GM18505 (cell line): ENCODE data around the gene NMRAL1.

Experiments used
- ATAC-seq: cut with Tn5 transposase; IDR thresholded peaks from one replicate; pipeline ENCODE4 v1.9.1; 2021; ENCODE audit not compliant: unreplicated experiment
- POLR2A ChIP-seq: IDR thresholded peaks from 4 replicates; pipeline ENCODE4 v1.6.1; 2011; ENCODE audit warnings: borderline replicate concordance; ENCODE audit not compliant: insufficient read depth, insufficient read length; ENCODE audit errors: extremely low read depth

Gene NMRAL1

DNA sequence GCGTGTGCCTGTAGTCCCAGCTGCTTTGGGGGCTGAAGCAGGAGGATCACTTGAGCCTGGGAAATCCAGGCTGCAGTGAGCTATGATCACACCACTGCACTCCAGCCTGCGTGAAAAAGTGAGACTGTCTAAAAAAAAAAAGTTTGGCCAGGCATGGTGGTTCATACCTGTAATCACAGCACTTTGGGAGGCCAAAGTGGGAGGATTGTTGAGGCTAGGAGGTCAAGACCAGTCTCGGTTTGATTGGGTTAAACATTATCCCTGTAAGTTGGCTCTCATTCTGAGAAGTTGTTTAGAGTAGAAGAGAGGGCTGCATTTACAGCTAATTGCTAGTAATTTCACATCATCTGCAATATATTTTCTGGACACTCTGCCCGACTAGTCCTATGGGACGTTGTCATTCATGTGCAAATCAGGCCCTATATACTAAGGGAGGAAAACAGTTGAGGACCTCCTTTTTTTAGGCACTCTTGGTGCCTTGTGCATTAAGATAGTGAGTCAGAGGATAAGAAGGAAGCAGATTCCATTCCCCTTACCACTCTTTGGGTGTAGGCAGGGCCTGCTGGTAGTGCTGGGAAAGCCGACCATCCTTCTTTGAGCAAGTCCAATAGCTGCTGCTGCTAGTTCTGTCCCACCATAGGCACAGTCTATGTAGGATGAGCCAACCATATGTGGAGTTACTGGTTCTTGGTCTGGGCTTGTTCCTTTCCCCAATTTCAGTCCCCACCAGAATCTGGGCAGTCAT, 20.5 kb upstream of the NMRAL1 start:
- no peak for ATAC-seq
- TF ChIP-seq POLR2A: no peak

DNA sequence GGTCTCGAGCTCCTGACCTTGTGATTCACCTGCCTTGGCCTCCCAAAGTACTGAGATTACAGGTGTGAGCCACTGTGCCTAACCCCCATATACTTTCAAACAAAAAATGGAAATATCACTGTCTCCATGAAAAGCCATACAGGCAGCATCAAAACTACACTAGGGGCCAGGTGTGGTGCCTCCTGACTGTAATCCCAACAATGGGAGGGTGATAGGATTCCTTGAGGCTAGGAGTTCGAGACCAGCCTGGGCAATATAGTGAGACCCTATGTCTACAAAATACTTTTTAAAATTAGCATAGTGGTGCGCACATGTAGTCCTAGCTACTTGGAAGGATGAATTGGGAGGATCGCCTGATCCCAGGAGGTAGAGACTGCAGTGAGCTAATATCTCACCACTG, 17.5 kb upstream of the NMRAL1 start:
- no peak for TF ChIP-seq POLR2A
- ATAC-seq: no peak

DNA sequence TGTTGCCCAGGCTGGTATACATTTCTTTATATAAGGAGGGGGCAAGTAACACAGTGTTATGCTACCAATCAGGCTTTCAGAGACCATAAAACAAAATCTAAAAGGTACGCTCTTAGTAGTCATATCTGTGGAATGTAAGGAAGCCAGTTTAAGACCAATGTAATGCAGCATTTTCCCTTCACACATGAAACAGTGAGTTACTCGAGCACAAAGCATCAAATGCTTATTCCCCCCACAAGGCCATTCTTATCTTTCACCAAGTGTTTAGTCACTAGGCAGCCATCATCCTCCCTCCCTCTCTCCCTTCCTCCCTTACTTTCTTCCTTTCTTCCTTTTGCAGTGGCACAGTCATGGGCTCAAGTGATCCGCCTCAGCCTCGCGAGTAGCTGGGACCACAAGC, 14.6 kb upstream of the NMRAL1 start:
- no peak for ATAC-seq
- no peak for TF ChIP-seq POLR2A

DNA sequence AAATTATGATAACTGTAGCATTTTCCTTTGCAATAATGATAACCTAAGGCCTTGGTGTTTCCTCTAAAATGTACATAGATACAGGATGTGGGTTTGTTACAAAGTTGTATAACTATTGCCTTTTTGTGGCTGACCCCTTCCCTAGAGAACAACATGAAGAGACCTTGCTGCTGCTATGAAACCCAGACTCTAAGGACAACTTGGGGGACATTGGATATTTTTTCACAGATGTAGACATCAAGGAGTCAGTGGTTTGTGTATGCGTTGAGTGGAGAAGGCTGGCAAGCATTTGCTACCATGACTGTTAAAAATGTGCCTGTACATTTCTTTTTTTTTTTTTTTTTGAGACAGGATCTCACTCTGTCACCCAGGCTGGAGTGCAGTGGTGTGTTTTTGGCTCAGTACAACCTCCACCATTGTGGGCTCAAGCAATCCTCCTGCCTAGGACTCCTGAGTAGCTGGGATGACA, 14.1 kb upstream of the NMRAL1 start:
- no peak for ATAC-seq
- TF ChIP-seq POLR2A: no peak

DNA sequence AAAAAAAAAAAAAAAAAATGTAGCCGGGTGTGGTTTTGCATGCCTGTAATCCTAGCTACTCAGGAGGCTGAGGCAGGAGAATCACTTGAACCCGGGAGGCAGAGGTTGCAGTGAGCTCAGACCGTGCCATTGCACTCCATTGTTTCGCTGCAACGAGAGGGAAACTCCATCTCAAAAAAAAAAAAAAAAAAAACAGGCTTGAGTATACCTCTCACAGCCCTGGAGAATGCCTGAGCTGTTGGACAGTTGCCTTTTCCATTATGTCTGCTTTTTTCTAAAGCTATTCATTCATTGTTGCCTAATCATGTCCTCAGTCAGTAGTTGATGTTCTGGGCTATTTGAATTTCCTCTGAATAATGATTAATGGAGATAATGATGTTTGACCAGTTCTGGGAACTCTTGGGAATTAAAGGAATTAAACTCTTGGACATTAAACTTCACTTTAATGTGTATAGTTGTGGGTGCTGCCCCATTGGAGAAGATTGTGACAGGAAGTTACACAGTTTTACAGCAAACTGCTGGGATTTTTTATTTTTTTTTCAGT, 13.6 kb upstream of the NMRAL1 start:
- ATAC-seq: no peak
- no peak for TF ChIP-seq POLR2A

DNA sequence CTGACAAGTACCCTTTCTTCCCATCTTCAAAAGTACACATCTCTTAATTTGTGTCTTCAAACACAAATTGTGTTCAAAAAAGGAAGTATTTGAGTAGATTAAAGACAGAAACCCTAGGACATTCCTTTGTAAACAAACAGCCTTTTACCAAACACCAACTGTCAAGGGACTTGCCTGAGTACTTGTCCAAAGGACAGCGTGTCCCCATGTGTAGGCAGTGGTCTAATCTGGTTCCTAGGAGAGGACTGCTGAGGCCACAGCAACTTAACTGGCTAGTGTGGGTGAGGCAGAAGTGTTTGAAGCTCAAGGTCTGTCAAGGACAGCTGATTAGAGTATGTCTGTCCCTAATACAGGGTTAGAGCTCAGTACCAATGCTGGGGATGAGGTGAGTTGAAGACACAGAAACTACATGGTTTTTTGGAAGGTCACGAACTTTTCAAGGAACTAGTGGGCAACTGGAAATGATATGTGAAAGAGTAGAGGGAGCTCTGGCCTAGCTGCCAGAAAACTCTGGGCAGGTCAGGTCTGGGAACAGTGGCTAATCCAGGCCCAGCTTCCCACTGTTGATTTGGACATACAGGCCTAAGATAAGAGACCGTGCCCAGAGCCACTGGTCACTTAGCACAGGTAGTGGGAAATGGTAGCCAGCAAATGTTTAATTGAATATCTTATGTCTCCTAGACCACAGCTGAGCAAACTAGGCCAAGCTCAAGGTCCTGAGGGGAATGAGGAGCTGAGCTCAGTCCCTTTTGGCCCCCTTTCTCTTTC, 11.9 kb upstream of the NMRAL1 start:
- no peak for ATAC-seq
- no peak for TF ChIP-seq POLR2A

DNA sequence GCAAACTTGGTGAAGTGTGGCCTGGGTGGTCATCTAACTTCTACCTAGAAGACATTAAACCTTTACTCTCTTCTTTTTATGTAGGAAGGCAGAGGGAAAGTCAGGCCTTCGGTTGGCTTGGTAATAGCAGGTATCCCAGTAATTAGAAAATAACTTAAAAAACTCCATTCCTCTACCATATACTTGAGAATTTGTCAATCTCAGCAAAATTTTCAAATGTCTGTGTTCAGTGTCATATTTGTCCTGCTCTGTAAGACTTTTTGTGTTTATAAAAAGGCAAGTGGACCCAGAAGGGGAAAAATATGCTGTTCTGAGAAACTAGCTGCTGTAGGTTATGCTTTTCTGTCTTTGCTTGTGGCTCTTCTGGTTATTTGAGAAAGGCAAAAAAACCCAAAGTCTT, 7.5 kb upstream of the NMRAL1 start:
- TF ChIP-seq POLR2A: no peak
- ATAC-seq: no peak

DNA sequence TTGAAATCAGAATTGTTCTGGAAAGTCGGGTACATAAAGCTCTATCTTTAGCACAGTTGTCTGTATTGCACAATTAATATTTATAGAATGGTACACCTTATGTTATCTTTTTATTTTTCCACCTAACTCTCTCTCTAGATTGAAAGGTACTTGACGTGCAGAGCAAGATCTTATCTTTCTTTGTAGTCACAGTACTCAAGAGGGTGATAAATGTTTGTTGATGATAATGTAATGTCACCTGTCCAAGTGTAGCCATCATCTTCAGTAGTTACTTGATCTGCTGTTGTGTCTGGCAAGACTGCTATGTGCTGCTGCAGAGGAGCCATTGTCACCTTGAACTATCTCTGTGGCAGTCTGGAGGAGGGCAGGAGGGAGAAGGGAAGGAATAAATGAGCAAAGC, 7.1 kb upstream of the NMRAL1 start:
- no peak for ATAC-seq
- no peak for TF ChIP-seq POLR2A

DNA sequence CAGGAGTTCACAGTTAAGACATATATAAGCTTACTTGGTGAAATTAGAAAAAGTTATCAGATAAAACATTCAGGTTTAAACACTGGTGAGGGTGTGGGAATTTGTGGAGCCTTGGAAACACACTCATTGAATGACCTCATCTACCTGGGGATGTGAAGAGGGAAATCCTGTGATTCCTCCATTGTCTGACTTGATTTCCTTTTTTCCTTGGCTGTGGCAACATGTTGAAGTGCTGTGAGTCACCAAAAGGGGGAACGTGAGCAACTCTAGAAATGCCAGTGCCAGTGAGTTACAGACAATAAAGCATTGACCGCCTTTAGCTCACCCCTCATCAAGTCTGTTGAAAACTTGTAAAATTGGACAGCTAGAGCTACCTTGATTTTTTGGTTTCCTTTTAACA, 3.5 kb upstream of the NMRAL1 start:
- TF ChIP-seq POLR2A: no peak
- no peak for ATAC-seq

DNA sequence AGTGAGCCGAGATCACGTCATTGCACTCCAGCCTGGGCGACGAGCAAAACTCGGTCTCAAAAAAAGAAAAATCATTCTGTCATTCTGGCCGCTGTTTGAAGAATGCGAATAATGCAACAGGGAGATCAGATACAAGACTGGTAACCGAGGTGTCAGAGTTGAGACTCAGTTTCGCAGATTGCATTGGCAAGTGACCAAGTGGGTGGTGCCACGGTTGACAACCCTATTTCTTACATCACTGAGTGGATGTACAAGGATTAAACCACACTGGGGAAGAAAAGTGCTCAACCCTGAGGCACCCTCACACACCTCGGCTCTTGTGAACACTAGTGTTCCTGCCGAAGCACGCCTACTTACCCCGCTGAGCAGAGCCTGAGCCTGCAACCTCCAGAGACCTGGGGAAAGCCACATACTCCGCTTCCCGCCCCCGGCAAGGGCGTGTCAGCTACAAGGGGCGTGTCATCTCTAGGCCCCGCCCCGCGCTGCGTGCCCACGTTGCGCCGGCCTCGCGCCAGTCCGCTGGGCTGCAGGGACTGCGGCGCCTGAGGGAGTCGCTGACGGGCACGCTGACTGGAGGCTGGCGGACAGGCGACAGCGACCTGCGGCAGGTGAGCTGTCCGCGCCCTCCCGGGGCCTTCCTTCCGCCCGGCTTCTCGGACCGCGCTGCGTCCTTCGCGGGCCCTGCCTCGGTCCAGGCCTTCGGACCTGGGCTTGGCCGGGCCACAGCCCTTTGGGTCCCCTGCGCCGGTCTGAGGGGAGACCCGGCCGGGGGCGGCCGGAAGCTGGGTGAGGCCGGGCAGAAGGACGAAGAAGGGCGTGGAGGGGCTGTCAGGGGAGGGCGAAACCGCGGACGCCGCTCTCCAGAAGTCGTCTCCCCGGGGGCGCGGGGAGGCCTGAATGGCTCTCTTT, 1.7 kb upstream of the NMRAL1 start, which contains the start of gene HMOX2:
Gene HMOX2, plus strand, starts transcription at position 519 of the 909 bp plus-strand sequence. CDS start 29,127 bp downstream, outside the sequence.
- peak; percentile 94 for TF ChIP-seq POLR2A
- peak; percentile 79 for ATAC-seq

DNA sequence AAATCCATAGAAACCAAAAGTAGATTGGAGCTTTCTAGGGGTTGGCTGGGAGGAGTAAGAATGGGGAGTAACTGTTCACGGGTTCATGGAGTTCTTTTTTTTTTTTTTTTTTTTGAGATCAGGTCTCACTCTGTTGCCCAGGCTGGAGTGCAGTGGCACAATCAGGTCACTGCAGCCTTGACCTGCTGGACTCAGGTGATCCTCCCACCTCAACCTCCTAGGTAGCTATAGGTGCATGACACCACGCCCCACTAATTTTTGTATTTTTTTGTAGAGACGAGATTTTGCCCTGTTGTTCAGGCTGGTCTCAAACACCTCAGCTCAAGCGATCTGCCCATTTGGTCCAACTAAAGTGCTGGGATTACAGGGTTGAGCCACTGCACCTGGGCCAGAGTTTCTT, 1.5 kb downstream of the NMRAL1 start:
- no peak for ATAC-seq
- TF ChIP-seq POLR2A: no peak

DNA sequence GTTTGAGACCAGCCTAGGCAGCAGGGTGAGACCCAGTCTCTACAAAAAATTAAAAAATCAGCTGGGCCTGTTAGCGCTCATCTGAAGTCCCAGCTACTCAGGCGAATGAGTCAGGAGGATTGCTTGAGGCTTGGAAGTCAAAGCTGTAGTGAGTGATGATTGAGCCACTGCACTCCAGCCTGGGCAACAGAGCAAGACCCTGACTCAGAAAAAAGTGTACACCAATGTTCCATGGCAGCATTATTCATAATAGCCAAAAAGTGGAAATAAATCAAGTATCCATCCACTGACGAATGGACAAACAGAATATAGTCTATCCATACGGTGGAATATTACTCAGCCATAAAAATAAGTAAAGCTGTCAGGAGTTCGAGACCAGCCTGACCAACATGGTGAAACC, 2.6 kb downstream of the NMRAL1 start:
- TF ChIP-seq POLR2A: no peak
- ATAC-seq: no peak

DNA sequence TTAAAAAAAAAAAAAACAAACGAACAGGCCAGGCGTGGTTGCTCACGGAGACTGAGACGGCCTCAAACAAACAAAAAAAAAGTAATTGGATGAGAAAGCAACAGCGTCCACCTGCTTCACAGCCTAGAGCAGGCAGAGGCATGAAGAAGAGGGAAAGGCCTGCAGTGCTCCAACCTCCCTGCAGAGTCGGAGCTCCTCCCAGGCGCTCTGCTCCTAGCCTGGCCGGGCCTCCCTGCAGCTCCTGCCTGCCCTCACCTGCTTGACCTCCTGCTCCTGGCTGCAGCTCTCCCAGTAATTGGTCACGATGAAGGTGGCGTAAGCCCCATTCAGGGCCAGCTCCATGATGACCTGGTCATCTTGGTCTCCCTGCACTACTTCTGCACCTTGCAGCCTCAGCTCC, 5.5 kb downstream of the NMRAL1 start:
- TF ChIP-seq POLR2A: no peak
- no peak for ATAC-seq
